ENCODE results near the gene MACROH2A1.

MACROH2A1 gene

DNA sequence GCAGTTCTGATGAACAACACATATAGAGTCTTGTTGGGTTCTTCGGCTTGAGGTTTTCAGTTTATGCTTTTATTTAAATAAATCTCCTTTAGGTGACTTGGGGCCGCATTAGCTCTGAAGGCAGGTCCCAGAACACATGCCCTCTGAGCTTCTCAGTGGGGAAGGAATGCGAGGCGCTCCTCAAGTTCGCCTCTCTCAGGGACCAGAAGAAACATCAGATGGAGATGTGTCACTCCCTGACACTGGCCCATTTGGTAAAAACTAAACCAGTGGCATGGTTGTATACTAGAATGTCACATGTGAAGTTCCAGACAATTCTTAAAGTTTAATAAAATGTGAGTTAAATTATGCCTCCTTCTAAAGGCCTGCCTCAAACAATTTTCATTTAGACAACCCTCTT is 1.9 kb downstream of the MACROH2A1 start:
- TF ChIP-seq RAD21 (IDR thresholded peaks at IDR 0.05; ENCODE audit: low read depth) (no peak), NFIC (IDR thresholded peaks at IDR 0.05) (no peak), TAF1 (IDR thresholded peaks at IDR 0.05; ENCODE audit: low read depth) (no peak), ZBTB7A (IDR thresholded peaks at IDR 0.05; ENCODE audit: low read depth) (no peak), FOXM1 (IDR thresholded peaks at IDR 0.05; ENCODE audit: borderline replicate concordance, low read depth) (no peak), YY1 (IDR thresholded peaks at IDR 0.05; ENCODE audit: low read depth) (no peak), CEBPB (IDR thresholded peaks at IDR 0.05) (no peak), EGR1 (IDR thresholded peaks at IDR 0.05) (no peak), EP300 (IDR thresholded peaks at IDR 0.05; ENCODE audit: borderline replicate concordance) (no peak)
- TF ChIP-seq, protein P1, sequence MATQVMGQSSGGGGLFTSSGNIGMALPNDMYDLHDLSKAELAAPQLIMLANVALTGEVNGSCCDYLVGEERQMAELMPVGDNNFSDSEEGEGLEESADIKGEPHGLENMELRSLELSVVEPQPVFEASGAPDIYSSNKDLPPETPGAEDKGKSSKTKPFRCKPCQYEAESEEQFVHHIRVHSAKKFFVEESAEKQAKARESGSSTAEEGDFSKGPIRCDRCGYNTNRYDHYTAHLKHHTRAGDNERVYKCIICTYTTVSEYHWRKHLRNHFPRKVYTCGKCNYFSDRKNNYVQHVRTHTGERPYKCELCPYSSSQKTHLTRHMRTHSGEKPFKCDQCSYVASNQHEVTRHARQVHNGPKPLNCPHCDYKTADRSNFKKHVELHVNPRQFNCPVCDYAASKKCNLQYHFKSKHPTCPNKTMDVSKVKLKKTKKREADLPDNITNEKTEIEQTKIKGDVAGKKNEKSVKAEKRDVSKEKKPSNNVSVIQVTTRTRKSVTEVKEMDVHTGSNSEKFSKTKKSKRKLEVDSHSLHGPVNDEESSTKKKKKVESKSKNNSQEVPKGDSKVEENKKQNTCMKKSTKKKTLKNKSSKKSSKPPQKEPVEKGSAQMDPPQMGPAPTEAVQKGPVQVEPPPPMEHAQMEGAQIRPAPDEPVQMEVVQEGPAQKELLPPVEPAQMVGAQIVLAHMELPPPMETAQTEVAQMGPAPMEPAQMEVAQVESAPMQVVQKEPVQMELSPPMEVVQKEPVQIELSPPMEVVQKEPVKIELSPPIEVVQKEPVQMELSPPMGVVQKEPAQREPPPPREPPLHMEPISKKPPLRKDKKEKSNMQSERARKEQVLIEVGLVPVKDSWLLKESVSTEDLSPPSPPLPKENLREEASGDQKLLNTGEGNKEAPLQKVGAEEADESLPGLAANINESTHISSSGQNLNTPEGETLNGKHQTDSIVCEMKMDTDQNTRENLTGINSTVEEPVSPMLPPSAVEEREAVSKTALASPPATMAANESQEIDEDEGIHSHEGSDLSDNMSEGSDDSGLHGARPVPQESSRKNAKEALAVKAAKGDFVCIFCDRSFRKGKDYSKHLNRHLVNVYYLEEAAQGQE (IDR thresholded peaks at IDR 0.05; ENCODE audit: low read depth): no peak
- TF ChIP-seq, protein P2, sequence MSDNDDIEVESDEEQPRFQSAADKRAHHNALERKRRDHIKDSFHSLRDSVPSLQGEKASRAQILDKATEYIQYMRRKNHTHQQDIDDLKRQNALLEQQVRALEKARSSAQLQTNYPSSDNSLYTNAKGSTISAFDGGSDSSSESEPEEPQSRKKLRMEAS (IDR thresholded peaks at IDR 0.05): no peak

DNA sequence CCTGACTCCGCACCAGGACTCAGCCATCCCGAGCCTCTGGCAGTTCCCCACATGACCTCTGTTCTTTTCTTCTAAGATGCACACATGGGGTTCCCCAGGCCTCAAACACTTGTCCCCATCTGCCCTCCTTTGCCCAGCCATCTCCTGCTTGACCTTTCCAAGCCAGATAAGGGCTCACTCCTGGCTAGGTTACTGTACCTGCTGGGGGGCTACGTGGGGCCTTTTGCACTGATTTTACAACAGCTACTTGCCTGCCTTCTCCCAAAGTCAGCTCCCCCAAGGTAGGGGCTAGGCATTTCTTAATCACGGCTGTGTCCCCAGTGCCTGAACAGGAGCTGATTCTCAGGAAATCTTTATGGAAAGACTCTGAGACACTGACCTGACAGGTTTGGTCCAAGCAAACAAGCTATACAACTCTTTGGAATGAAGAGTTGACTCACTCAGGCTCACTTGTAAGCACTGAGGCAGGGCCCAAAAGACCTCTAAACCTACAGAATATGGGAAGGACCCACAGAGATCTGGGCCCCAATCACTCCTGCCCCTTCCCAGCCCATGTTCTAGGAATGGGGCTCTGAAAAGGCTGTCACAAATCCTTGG is 2.5 kb downstream of the MACROH2A1 start:
- TF ChIP-seq, protein P1 (IDR thresholded peaks at IDR 0.05; ENCODE audit: low read depth): no peak
- TF ChIP-seq YY1 (IDR thresholded peaks at IDR 0.05; ENCODE audit: low read depth): no peak
- TF ChIP-seq EP300 (IDR thresholded peaks at IDR 0.05; ENCODE audit: borderline replicate concordance): no peak
- no peak for TF ChIP-seq CEBPB (IDR thresholded peaks at IDR 0.05)
- no peak for TF ChIP-seq NFIC (IDR thresholded peaks at IDR 0.05)
- no peak for TF ChIP-seq TAF1 (IDR thresholded peaks at IDR 0.05; ENCODE audit: low read depth)
- TF ChIP-seq, protein P3, sequence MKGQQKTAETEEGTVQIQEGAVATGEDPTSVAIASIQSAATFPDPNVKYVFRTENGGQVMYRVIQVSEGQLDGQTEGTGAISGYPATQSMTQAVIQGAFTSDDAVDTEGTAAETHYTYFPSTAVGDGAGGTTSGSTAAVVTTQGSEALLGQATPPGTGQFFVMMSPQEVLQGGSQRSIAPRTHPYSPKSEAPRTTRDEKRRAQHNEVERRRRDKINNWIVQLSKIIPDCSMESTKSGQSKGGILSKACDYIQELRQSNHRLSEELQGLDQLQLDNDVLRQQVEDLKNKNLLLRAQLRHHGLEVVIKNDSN (IDR thresholded peaks at IDR 0.05): no peak
- TF ChIP-seq ZBTB7A (IDR thresholded peaks at IDR 0.05; ENCODE audit: low read depth): no peak
- no peak for TF ChIP-seq TEAD4 (IDR thresholded peaks at IDR 0.05)
- TF ChIP-seq EGR1 (IDR thresholded peaks at IDR 0.05): no peak
- TF ChIP-seq CREB1 (IDR thresholded peaks at IDR 0.05; ENCODE audit: low read depth): no peak
- no peak for TF ChIP-seq FOXM1 (IDR thresholded peaks at IDR 0.05; ENCODE audit: borderline replicate concordance, low read depth)
- TF ChIP-seq, protein P2 (IDR thresholded peaks at IDR 0.05): no peak
- TF ChIP-seq TCF12 (IDR thresholded peaks at IDR 0.05; ENCODE audit: low read depth): no peak
- TF ChIP-seq RAD21 (IDR thresholded peaks at IDR 0.05; ENCODE audit: low read depth): no peak

DNA sequence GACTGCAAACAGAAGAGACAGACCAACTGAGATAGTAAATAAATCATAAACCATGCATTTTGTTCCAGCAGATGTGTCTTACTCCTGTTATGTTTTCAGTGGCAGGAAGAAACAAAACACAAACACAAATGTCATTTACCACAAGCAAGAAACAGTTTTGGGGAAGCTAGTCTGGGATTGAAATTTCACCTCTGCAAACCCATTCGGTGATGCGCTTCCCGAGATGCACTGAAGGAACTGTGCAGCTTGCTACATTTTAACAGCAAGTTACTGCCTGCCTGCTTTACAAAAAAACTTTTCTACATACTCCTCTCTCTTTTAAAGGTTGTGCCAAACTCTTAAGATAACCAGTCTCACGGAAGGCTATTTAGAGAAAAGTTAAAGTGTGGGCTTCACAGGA is 3.2 kb downstream of the MACROH2A1 start:
- TF ChIP-seq CREB1 (IDR thresholded peaks at IDR 0.05; ENCODE audit: low read depth) (no peak), ZBTB7A (IDR thresholded peaks at IDR 0.05; ENCODE audit: low read depth) (no peak), RAD21 (IDR thresholded peaks at IDR 0.05; ENCODE audit: low read depth) (no peak), TCF12 (IDR thresholded peaks at IDR 0.05; ENCODE audit: low read depth) (no peak), NFIC (IDR thresholded peaks at IDR 0.05) (no peak), TAF1 (IDR thresholded peaks at IDR 0.05; ENCODE audit: low read depth) (no peak)
- TF ChIP-seq, protein P2 (IDR thresholded peaks at IDR 0.05): no peak

DNA sequence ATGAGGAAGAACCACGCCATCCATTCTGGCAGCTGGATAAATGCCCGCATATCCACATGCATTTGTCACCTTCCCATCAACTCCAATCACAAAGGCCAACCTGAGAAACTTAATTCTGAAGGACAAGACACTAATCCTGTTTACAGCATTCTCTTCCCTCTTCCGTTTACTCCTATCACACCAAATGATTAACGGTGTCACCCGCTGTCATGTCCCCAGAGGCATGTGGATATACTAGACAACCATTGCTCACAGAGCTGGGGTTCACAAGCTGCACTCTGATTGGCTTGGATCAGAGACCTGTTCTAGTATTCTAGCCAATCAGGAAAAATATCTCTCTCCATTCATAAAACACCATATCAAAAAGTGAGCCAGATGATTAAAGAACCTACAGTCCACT is 3.6 kb downstream of the MACROH2A1 start:
- TF ChIP-seq YY1 (IDR thresholded peaks at IDR 0.05; ENCODE audit: low read depth): no peak
- TF ChIP-seq RAD21 (IDR thresholded peaks at IDR 0.05; ENCODE audit: low read depth): no peak
- TF ChIP-seq CEBPB (IDR thresholded peaks at IDR 0.05): no peak
- TF ChIP-seq, protein P2 (IDR thresholded peaks at IDR 0.05): no peak
- TF ChIP-seq TAF1 (IDR thresholded peaks at IDR 0.05; ENCODE audit: low read depth): no peak
- no peak for TF ChIP-seq ZBTB7A (IDR thresholded peaks at IDR 0.05; ENCODE audit: low read depth)
- TF ChIP-seq, protein P3 (IDR thresholded peaks at IDR 0.05): no peak
- no peak for TF ChIP-seq NFIC (IDR thresholded peaks at IDR 0.05)

DNA sequence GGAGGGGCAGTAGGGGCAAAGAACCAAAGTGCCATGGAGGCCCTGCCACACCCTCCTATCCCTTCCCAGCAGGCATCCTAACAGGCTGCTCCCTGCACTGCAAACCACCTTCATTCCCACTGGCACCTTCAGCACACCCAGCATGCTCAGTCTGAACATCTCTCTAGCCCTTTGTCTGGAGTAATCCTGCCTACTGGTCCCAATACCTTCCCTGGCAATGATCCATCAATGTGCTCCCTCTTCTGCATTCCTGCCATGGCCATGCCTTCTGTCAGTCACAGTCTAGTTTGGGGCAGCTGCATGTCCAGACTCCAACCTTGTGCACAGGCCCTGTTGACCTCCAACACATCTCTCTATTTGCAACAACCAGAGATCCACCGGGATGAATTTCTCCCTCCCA is 4.9 kb downstream of the MACROH2A1 start:
- TF ChIP-seq TEAD4 (IDR thresholded peaks at IDR 0.05): no peak; the same call in 1 of the 2 replicates
- no peak for TF ChIP-seq CREB1 (IDR thresholded peaks at IDR 0.05; ENCODE audit: low read depth)
- TF ChIP-seq FOXM1 (IDR thresholded peaks at IDR 0.05; ENCODE audit: borderline replicate concordance, low read depth): no peak
- no peak for TF ChIP-seq TCF12 (IDR thresholded peaks at IDR 0.05; ENCODE audit: low read depth)
- TF ChIP-seq, protein P3 (IDR thresholded peaks at IDR 0.05): no peak
- no peak for TF ChIP-seq EP300 (IDR thresholded peaks at IDR 0.05; ENCODE audit: borderline replicate concordance)
- TF ChIP-seq NFIC (IDR thresholded peaks at IDR 0.05): no peak
- TF ChIP-seq, protein P2 (IDR thresholded peaks at IDR 0.05): no peak
- TF ChIP-seq TAF1 (IDR thresholded peaks at IDR 0.05; ENCODE audit: low read depth): no peak
- TF ChIP-seq EGR1 (IDR thresholded peaks at IDR 0.05): no peak
- no peak for TF ChIP-seq ZBTB7A (IDR thresholded peaks at IDR 0.05; ENCODE audit: low read depth)
- TF ChIP-seq CEBPB (IDR thresholded peaks at IDR 0.05): no peak
- no peak for TF ChIP-seq YY1 (IDR thresholded peaks at IDR 0.05; ENCODE audit: low read depth)
- TF ChIP-seq RAD21 (IDR thresholded peaks at IDR 0.05; ENCODE audit: low read depth): no peak

All from Ishikawa (cell line).